ENCODE measurements around the gene AFMID. TPM values are rescaled to one million over a fixed set of nuclear protein-coding genes. Genes with fewer than 3 reads are reported as not detected.

Gene AFMID
- total RNA-seq, 1 donor = 45.1 TPM

DNA sequence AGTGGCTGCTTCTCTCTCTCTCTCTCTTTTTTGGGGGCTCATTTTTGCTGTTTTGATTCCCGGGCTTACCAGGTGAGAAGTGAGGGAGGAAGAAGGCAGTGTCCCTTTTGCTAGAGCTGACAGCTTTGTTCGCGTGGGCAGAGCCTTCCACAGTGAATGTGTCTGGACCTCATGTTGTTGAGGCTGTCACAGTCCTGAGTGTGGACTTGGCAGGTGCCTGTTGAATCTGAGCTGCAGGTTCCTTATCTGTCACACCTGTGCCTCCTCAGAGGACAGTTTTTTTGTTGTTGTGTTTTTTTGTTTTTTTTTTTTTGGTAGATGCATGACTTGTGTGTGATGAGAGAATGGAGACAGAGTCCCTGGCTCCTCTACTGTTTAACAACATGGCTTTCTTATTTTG, 36.6 kb downstream of the AFMID start:
- TF ChIP-seq, protein P1, sequence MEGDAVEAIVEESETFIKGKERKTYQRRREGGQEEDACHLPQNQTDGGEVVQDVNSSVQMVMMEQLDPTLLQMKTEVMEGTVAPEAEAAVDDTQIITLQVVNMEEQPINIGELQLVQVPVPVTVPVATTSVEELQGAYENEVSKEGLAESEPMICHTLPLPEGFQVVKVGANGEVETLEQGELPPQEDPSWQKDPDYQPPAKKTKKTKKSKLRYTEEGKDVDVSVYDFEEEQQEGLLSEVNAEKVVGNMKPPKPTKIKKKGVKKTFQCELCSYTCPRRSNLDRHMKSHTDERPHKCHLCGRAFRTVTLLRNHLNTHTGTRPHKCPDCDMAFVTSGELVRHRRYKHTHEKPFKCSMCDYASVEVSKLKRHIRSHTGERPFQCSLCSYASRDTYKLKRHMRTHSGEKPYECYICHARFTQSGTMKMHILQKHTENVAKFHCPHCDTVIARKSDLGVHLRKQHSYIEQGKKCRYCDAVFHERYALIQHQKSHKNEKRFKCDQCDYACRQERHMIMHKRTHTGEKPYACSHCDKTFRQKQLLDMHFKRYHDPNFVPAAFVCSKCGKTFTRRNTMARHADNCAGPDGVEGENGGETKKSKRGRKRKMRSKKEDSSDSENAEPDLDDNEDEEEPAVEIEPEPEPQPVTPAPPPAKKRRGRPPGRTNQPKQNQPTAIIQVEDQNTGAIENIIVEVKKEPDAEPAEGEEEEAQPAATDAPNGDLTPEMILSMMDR (IDR thresholded peaks at IDR 0.05; ENCODE audit: insufficient read depth, low read length) = no peak
- DNase-seq (ENCODE audit: low read depth) = no peak

DNA sequence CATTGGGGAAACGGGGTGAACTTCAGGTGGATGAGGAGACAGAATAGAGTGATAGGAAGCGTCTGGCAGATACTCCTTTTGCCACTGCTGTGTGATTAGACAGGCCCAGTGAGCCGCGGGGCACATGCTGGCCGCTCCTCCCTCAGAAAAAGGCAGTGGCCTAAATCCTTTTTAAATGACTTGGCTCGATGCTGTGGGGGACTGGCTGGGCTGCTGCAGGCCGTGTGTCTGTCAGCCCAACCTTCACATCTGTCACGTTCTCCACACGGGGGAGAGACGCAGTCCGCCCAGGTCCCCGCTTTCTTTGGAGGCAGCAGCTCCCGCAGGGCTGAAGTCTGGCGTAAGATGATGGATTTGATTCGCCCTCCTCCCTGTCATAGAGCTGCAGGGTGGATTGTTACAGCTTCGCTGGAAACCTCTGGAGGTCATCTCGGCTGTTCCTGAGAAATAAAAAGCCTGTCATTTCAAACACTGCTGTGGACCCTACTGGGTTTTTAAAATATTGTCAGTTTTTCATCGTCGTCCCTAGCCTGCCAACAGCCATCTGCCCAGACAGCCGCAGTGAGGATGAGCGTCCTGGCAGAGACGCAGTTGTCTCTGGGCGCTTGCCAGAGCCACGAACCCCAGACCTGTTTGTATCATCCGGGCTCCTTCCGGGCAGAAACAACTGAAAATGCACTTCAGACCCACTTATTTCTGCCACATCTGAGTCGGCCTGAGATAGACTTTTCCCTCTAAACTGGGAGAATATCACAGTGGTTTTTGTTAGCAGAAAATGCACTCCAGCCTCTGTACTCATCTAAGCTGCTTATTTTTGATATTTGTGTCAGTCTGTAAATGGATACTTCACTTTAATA, 37.3 kb downstream of the AFMID start:
- TF ChIP-seq, protein P1 (IDR thresholded peaks at IDR 0.05; ENCODE audit: insufficient read depth, low read length) = no peak
- no peak for DNase-seq (ENCODE audit: low read depth)
- no peak overlapping the region for H3K4me3 ChIP-seq (ENCODE audit: low read depth, low read length)

More for the DNA sequence above, 36.6 kb downstream of the AFMID start:
- H3K4me3 ChIP-seq (ENCODE audit: low read depth, low read length) = no peak overlapping the region

DNA sequence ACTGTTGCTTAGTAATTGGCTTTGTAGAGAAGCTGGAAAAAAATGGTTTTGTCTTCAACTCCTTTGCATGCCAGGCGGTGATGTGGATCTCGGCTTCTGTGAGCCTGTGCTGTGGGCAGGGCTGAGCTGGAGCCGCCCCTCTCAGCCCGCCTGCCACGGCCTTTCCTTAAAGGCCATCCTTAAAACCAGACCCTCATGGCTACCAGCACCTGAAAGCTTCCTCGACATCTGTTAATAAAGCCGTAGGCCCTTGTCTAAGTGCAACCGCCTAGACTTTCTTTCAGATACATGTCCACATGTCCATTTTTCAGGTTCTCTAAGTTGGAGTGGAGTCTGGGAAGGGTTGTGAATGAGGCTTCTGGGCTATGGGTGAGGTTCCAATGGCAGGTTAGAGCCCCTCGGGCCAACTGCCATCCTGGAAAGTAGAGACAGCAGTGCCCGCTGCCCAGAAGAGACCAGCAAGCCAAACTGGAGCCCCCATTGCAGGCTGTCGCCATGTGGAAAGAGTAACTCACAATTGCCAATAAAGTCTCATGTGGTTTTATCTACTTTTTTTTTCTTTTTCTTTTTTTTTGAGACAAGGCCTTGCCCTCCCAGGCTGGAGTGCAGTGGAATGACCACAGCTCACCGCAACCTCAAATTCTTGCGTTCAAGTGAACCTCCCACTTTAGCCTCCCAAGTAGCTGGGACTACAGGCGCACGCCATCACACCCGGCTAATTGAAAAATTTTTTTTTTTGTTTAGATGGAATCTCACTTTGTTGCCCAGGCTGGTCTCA, 38.1 kb downstream of the AFMID start:
- TF ChIP-seq, protein P1 (IDR thresholded peaks at IDR 0.05; ENCODE audit: insufficient read depth, low read length) = no peak
- DNase-seq (ENCODE audit: low read depth) = no peak
- no peak overlapping the region for H3K4me3 ChIP-seq (ENCODE audit: low read depth, low read length)

DNA sequence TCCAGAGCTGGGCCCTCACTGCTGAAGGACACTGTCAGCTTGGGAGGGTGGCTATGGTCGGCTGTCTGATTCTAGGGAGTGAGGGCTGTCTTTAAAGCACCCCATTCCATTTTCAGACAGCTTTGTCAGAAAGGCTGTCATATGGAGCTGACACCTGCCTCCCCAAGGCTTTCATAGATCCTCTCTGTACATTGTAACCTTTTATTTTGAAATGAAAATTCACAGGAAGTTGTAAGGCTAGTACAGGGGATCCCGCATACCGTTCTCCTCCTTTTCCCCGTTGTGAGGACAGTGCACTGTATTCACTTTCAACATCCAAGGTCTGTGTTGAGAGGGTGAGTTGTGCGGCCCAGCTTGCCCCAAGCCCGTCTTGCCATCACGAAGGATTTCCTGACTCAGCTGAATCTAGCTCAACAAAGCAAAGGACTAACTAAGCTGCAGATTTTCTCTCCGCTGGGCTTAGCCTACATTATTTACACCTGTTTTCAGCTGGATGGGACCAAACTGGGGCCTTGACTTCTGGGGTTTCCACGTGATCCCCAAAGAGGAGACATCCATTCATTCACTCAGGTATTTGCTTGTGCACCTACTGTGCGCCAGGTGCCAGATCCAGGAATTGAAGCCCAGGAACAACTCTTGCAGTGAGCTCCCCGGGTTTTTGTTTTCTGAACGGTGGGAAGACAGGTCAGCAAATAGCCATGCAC, 39.0 kb downstream of the AFMID start:
- no peak overlapping the region for H3K4me3 ChIP-seq (ENCODE audit: low read depth, low read length)
- TF ChIP-seq, protein P1 (IDR thresholded peaks at IDR 0.05; ENCODE audit: insufficient read depth, low read length) = no peak
- no peak for DNase-seq (ENCODE audit: low read depth)

DNA sequence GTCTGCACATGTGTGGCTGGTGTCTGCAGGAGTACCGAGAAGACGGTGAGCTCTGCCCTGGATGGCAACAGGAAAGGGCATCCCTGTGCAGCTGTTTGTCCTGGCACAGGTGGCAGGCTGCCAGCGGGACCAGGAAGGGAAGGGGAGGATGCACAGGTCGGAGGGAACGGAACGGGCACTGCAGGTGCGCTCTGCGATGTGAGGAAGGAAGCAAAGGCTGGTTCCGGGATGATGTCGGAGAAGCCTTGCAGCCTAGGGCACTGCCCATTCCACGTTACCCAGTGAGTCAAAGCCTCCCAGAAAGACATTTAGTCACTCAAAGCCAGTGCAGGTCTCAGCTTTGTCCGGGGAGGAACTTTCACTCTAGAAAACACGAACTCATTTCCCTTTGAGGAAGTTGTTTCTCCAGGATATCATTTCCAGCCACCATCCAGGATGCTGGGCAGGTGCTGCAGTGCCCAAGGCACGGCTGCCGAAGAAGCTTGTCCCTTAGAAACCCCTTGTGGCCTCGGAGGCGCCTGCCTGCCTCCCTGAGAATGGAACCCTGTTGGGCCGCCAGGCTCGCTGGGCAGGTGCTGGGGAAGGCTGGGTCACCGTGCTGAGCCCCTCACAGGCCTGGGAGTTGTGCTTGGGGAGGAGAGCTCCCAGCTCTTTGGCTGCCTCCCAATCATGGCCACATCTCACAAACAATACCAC, 39.7 kb downstream of the AFMID start:
- DNase-seq (ENCODE audit: low read depth) = no peak
- H3K4me3 ChIP-seq (ENCODE audit: low read depth, low read length) = no peak overlapping the region
- TF ChIP-seq, protein P1 (IDR thresholded peaks at IDR 0.05; ENCODE audit: insufficient read depth, low read length) = no peak

DNA sequence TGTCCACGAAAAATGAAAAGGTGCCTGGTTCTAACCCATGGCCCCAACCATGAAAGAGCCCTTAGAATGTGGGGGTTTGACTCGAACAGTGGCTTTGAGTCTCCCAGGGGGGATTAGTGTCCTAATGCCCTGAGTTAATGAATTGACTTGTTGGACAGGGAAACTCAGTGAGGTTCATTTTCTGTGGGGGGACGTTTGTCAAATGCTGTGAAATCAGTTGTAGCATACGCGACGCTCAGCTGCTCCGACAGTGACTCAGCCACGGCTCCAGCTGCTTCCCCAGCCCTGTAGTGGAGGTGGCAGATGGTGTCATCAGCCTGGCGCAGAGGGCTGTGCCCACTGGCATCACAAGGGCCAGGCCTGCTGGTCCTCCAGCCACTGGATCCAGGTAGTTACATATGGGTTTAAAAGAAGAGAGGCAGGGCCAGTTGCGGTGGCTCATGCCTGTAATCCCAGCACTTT, 40.3 kb downstream of the AFMID start:
- DNase-seq (ENCODE audit: low read depth) = no peak
- no peak overlapping the region for H3K4me3 ChIP-seq (ENCODE audit: low read depth, low read length)
- TF ChIP-seq, protein P1 (IDR thresholded peaks at IDR 0.05; ENCODE audit: insufficient read depth, low read length) = no peak

Measured in fibroblast of the aortic adventitia (primary cell).